HG02678 (cell line): Measurements from ENCODE around the gene NT5DC1.

Source experiments
- ATAC-seq: cut with Tn5 transposase; IDR thresholded peaks from one replicate; pipeline ENCODE4 v1.9.1; 2021; ENCODE audit warnings: mild to moderate bottlenecking, moderate library complexity; ENCODE audit not compliant: unreplicated experiment

NT5DC1 gene

GRCh38 chr6:116189472-116189871 lies 88.8 kb downstream of the NT5DC1 start:
- ATAC-seq = no peak

GRCh38 chr6:116190550-116190949 lies 89.9 kb downstream of the NT5DC1 start:
- ATAC-seq = no peak

GRCh38 chr6:116191881-116192280 lies 91.2 kb downstream of the NT5DC1 start:
- no peak for ATAC-seq

- no peak for ATAC-seq
Observed at GRCh38 chr6:116192786-116193185, 92.1 kb downstream of the NT5DC1 start.

GRCh38 chr6:116196841-116197240 lies 96.2 kb downstream of the NT5DC1 start:
- ATAC-seq = no peak

GRCh38 chr6:116200619-116201249 lies 100.1 kb downstream of the NT5DC1 start:
- ATAC-seq = no peak

- ATAC-seq = no peak
Observed at GRCh38 chr6:116201538-116201937, 100.9 kb downstream of the NT5DC1 start.

GRCh38 chr6:116205281-116205680 lies 104.6 kb downstream of the NT5DC1 start:
- no peak for ATAC-seq

- no peak for ATAC-seq
Observed at GRCh38 chr6:116206231-116206903, 105.7 kb downstream of the NT5DC1 start.

- no peak for ATAC-seq
Observed at GRCh38 chr6:116208056-116208785, 107.6 kb downstream of the NT5DC1 start.

GRCh38 chr6:116210316-116210715 lies 109.7 kb downstream of the NT5DC1 start:
- ATAC-seq = no peak

GRCh38 chr6:116210750-116211425 lies 110.2 kb downstream of the NT5DC1 start:
- no peak for ATAC-seq

- ATAC-seq = no peak
Observed at GRCh38 chr6:116214681-116215080, 114.0 kb downstream of the NT5DC1 start.

- no peak for ATAC-seq
Observed at GRCh38 chr6:116215414-116215813, 114.8 kb downstream of the NT5DC1 start.

GRCh38 chr6:116217069-116217468 lies 116.4 kb downstream of the NT5DC1 start:
- ATAC-seq = peak; percentile 41

- ATAC-seq = no peak
Observed at GRCh38 chr6:116218172-116218633, 117.5 kb downstream of the NT5DC1 start.

GRCh38 chr6:116218866-116219265 lies 118.2 kb downstream of the NT5DC1 start:
- no peak for ATAC-seq

GRCh38 chr6:116221067-116221466 lies 120.4 kb downstream of the NT5DC1 start:
- no peak for ATAC-seq

GRCh38 chr6:116221911-116222310 lies 121.3 kb downstream of the NT5DC1 start:
- ATAC-seq = no peak

- no peak for ATAC-seq
Observed at GRCh38 chr6:116223355-116223754, 122.7 kb downstream of the NT5DC1 start.

GRCh38 chr6:116229287-116229913 lies 128.7 kb downstream of the NT5DC1 start:
- ATAC-seq = peak; percentile 98
